ENCODE measurements around the gene AASS. TPM values are rescaled to one million over a fixed set of nuclear protein-coding genes. Genes with fewer than 3 reads are reported as not detected.

AASS gene
- total and polyA plus RNA-seq, 2 of the 8 experiments (the other 6 are each of a cell fraction or from before 2014, with no cell fraction given), result 203 to 394 TPM

DNA sequence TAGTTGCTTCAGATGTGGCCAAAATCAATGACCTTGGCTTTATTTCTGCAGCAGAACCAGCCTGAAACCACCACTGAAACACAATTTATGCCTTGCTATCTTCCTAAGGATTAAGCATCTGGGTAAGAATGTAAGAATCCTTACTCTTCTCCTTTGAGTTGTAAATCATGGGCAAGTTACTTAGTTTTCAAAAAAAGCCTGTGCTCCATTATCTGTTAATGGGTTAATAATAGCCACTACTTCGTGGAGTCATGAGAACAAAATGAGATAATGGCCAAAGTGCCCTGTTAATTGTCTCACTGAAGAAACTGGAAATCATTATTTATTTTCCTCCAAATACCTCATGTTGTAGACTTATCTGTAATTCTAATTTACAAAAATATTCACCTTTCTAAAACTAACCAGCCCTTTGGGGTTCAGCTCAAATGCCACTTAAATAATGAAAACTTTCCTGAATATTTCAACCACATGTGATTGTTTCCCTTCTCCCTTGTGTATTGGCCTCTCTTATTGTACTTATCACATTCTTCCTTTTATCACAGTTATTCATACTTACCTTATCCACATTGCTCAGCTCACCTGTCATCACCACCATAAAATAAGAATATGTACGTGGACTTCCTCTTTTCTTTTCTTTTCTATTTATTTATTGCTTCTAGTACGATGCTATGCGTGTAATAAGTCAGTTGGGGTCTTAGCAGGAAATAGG lies 2.0 kb upstream of the AASS start (continued):
- TF ChIP-seq, protein P1, sequence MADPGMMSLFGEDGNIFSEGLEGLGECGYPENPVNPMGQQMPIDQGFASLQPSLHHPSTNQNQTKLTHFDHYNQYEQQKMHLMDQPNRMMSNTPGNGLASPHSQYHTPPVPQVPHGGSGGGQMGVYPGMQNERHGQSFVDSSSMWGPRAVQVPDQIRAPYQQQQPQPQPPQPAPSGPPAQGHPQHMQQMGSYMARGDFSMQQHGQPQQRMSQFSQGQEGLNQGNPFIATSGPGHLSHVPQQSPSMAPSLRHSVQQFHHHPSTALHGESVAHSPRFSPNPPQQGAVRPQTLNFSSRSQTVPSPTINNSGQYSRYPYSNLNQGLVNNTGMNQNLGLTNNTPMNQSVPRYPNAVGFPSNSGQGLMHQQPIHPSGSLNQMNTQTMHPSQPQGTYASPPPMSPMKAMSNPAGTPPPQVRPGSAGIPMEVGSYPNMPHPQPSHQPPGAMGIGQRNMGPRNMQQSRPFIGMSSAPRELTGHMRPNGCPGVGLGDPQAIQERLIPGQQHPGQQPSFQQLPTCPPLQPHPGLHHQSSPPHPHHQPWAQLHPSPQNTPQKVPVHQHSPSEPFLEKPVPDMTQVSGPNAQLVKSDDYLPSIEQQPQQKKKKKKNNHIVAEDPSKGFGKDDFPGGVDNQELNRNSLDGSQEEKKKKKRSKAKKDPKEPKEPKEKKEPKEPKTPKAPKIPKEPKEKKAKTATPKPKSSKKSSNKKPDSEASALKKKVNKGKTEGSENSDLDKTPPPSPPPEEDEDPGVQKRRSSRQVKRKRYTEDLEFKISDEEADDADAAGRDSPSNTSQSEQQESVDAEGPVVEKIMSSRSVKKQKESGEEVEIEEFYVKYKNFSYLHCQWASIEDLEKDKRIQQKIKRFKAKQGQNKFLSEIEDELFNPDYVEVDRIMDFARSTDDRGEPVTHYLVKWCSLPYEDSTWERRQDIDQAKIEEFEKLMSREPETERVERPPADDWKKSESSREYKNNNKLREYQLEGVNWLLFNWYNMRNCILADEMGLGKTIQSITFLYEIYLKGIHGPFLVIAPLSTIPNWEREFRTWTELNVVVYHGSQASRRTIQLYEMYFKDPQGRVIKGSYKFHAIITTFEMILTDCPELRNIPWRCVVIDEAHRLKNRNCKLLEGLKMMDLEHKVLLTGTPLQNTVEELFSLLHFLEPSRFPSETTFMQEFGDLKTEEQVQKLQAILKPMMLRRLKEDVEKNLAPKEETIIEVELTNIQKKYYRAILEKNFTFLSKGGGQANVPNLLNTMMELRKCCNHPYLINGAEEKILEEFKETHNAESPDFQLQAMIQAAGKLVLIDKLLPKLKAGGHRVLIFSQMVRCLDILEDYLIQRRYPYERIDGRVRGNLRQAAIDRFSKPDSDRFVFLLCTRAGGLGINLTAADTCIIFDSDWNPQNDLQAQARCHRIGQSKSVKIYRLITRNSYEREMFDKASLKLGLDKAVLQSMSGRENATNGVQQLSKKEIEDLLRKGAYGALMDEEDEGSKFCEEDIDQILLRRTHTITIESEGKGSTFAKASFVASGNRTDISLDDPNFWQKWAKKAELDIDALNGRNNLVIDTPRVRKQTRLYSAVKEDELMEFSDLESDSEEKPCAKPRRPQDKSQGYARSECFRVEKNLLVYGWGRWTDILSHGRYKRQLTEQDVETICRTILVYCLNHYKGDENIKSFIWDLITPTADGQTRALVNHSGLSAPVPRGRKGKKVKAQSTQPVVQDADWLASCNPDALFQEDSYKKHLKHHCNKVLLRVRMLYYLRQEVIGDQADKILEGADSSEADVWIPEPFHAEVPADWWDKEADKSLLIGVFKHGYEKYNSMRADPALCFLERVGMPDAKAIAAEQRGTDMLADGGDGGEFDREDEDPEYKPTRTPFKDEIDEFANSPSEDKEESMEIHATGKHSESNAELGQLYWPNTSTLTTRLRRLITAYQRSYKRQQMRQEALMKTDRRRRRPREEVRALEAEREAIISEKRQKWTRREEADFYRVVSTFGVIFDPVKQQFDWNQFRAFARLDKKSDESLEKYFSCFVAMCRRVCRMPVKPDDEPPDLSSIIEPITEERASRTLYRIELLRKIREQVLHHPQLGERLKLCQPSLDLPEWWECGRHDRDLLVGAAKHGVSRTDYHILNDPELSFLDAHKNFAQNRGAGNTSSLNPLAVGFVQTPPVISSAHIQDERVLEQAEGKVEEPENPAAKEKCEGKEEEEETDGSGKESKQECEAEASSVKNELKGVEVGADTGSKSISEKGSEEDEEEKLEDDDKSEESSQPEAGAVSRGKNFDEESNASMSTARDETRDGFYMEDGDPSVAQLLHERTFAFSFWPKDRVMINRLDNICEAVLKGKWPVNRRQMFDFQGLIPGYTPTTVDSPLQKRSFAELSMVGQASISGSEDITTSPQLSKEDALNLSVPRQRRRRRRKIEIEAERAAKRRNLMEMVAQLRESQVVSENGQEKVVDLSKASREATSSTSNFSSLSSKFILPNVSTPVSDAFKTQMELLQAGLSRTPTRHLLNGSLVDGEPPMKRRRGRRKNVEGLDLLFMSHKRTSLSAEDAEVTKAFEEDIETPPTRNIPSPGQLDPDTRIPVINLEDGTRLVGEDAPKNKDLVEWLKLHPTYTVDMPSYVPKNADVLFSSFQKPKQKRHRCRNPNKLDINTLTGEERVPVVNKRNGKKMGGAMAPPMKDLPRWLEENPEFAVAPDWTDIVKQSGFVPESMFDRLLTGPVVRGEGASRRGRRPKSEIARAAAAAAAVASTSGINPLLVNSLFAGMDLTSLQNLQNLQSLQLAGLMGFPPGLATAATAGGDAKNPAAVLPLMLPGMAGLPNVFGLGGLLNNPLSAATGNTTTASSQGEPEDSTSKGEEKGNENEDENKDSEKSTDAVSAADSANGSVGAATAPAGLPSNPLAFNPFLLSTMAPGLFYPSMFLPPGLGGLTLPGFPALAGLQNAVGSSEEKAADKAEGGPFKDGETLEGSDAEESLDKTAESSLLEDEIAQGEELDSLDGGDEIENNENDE (IDR thresholded peaks at IDR 0.05; ENCODE audit: insufficient replicate concordance, low read length), result peak; percentile 28
- TF ChIP-seq POU5F1 (IDR thresholded peaks at IDR 0.05; ENCODE audit: low read depth, low read length), result no peak

All from H1 (cell line).